K562 (cell line): Measurements from ENCODE around the gene SIGLEC9. TPM values are rescaled to one million over a fixed set of nuclear protein-coding genes. Genes with fewer than 3 reads are reported as not detected.

Experiments
- ARID2 ChIP-seq: fragments of 450-650 bp; IDR thresholded peaks from 2 replicates; pipeline ENCODE4 v1.6.1; 2017; ENCODE audit warnings: antibody characterized with exemption, mild to moderate bottlenecking
- ARID4B ChIP-seq: sonication (generic); formaldehyde crosslinking; IDR thresholded peaks from 2 replicates; pipeline ENCODE4 v1.8.0; 2022; ENCODE audit warnings: mild to moderate bottlenecking, missing genetic modification reagents
- ETV6 ChIP-seq, 3 experiments: fragments of 150-350 bp in 1 of 3; sonication (generic) in 1 of 3; formaldehyde crosslinking in 1 of 3; IDR thresholded peaks; 2 replicates each; pipeline versions ENCODE4 v1.6.1 to v1.8.0; 2014 to 2022; ENCODE audit warnings: borderline replicate concordance in 2 of 3, low read depth in 2 of 3, antibody characterized with exemption in 1 of 3, low read length in 1 of 3, mild to moderate bottlenecking in 1 of 3, missing genetic modification reagents in 1 of 3
- FOXM1 ChIP-seq, 2 experiments: fragments of 450-650 bp in 1 of 2; sonication (generic) in 1 of 2; formaldehyde crosslinking in 1 of 2; IDR thresholded peaks; 2 replicates each; pipeline versions ENCODE4 v1.6.1 to v1.9.0; 2017 to 2022; ENCODE audit warnings: low read depth in 2 of 2, mild to moderate bottlenecking in 2 of 2, missing genetic modification reagents in 1 of 2, moderate library complexity in 1 of 2
- KLF10 ChIP-seq: fragments of 250-450 bp; sonication (Bioruptor Pico); IDR thresholded peaks from 2 replicates; pipeline ENCODE4 v1.6.1; 2021; ENCODE audit warnings: matching md5 sums
- LARP7 ChIP-seq: fragments of 450-650 bp; IDR thresholded peaks from 2 replicates; pipeline ENCODE4 v1.6.1; 2016
- MXI1 ChIP-seq: IDR thresholded peaks from 2 replicates; pipeline ENCODE4 v1.6.1; 2011; ENCODE audit warnings: low read depth, mild to moderate bottlenecking, improper control_type of control experiment, low read length
- NR4A1 ChIP-seq, 2 experiments: fragments of 250-450 bp in 1 of 2; fragments of 450-650 bp in 1 of 2; sonication (Bioruptor Pico) in 1 of 2; IDR thresholded peaks; 2 replicates each; pipeline versions ENCODE4 v1.4.0 to v1.6.1; 2016 to 2020; ENCODE audit warnings: mild to moderate bottlenecking in 2 of 2, missing compliant biosample characterization in 1 of 2, missing genetic modification characterization in 1 of 2, moderate library complexity in 1 of 2
- SAFB ChIP-seq: fragments of 200-400 bp; formaldehyde crosslinking; IDR thresholded peaks from 2 replicates; pipeline ENCODE4 v1.6.1; 2017; ENCODE audit warnings: low read depth, low read length, borderline replicate concordance
- USF1 ChIP-seq: sonication (generic); formaldehyde crosslinking; IDR thresholded peaks from 2 replicates; pipeline ENCODE4 v1.9.0; 2022; ENCODE audit warnings: mild to moderate bottlenecking, missing genetic modification reagents
- ZBTB5 ChIP-seq: fragments of 450-650 bp; IDR thresholded peaks from 2 replicates; pipeline ENCODE4 v1.6.1; 2017; ENCODE audit warnings: antibody characterized with exemption
- ZNF609 ChIP-seq: sonication (generic); formaldehyde crosslinking; IDR thresholded peaks from 2 replicates; pipeline ENCODE4 v1.8.1; 2023; ENCODE audit warnings: missing genetic modification reagents, mild to moderate bottlenecking, borderline replicate concordance
- ZNF830 ChIP-seq: fragments of 250-450 bp; sonication (Bioruptor Pico); IDR thresholded peaks from 2 replicates; pipeline ENCODE4 v1.5.0; 2021; ENCODE audit warnings: mild to moderate bottlenecking
- polyA plus RNA-seq, 8 experiments: library from polyadenylated mRNA; depleted of rRNA in 4 of 8; stranded (reverse) in 5 of 8; unstranded in 3 of 8; fragments of >200 nt; fragmentation: Nextera tagmentation in 2 of 8; fragmentation: Illumina TruSeq in 1 of 8; extraction: Ambion mirVana in 2 of 8; extraction: Trizol in 1 of 8; gene quantifications; 2 replicates each; pipeline versions ENCODE4 v1.2.1 to v1.2.3, GENCODE V29; 2011 to 2014; ENCODE audit warnings: inconsistent platforms in 1 of 8, missing spikeins in 1 of 8
- total RNA-seq, 7 experiments: library from RNA; depleted of rRNA in 6 of 7; stranded (reverse); fragments of >200 nt in 6 of 7; fragmentation: Illumina TruSeq in 2 of 7; extraction: Trizol in 2 of 7; gene quantifications; 2 replicates each; pipeline versions ENCODE4 v1.2.1 to v1.2.3, GENCODE V29; 2011 to 2021; ENCODE audit warnings: low replicate concordance in 1 of 7

The SIGLEC9 gene
- total and polyA plus RNA-seq, 9 of the 15 experiments (the other 6 are each of a cell fraction or from before 2014, with no cell fraction given) = 0.09 to 0.34 (median 0.22) TPM; not detected in 4

GRCh38 chr19:51131780-51132680 lies 7.3 kb downstream of the SIGLEC9 start (continued):
- TF ChIP-seq ARID4B (CRISPR knock-in tag) (no peak), LARP7 (no peak), ZNF609 (CRISPR knock-in tag) (no peak), ARID2 (no peak), ETV6 (IDR thresholded peaks at IDR 0.05; ENCODE audit: borderline replicate concordance in 1 of 2, low read depth in 2 of 2, low read length in 1 of 2) (no peak), ETV6 (CRISPR knock-in tag; IDR thresholded peaks at IDR 0.05; ENCODE audit: borderline replicate concordance) (no peak), MXI1 (no peak), NR4A1 (CRISPR knock-in tag; IDR thresholded peaks at IDR 0.05) (no peak), NR4A1 (tag; IDR thresholded peaks at IDR 0.05) (peak; percentile 81; the same call in 1 of the 2 replicates), FOXM1 (IDR thresholded peaks at IDR 0.05; ENCODE audit: low read depth) (no peak), FOXM1 (CRISPR knock-in tag; IDR thresholded peaks at IDR 0.05; ENCODE audit: low read depth) (no peak), USF1 (CRISPR knock-in tag) (peak; percentile 42), KLF10 (CRISPR knock-in tag) (no peak), SAFB (no peak), ZBTB5 (no peak), ZNF830 (CRISPR knock-in tag) (no peak)
